Measurements from ENCODE around the gene CD47.

CD47 gene

GRCh38 chr3:107997671-107998070 lies 93.2 kb downstream of the CD47 start:
- no peak overlapping the region for H3K4me3 ChIP-seq
- no peaks in the 10 kb centered on the region for H3K36me3 ChIP-seq (replicated peaks)
- H3K4me1 ChIP-seq: peaks cover 2% of the 10 kb centered on the region; the same call in 1 of the 2 replicates
- in situ Hi-C loops (cut with MboI; ENCODE audit: low sequenced_read_pairs): no loop called here
- H3K9me3 ChIP-seq: no peaks in the 10 kb centered on the region
- DNase-seq (ENCODE audit: low spot score in 2 of 2): no peak
- H3K27me3 ChIP-seq (ENCODE audit: low read depth): no peaks in the 10 kb centered on the region

- no peaks in the 10 kb centered on the region for H3K36me3 ChIP-seq (replicated peaks)
- no peak overlapping the region for H3K4me3 ChIP-seq
- no peaks in the 10 kb centered on the region for H3K9me3 ChIP-seq
- in situ Hi-C loops (cut with MboI; ENCODE audit: low sequenced_read_pairs): no loop called here
- no peak for DNase-seq (ENCODE audit: low spot score in 2 of 2)
- H3K4me1 ChIP-seq: peaks cover 2% of the 10 kb centered on the region; the same call in 1 of the 2 replicates
- H3K27me3 ChIP-seq (ENCODE audit: low read depth): no peaks in the 10 kb centered on the region
Measured at GRCh38 chr3:107995823-107996222, 95.0 kb downstream of the CD47 start.

GRCh38 chr3:107994956-107995715 lies 95.7 kb downstream of the CD47 start:
- Histone ChIP-seq H3K36me3 (replicated peaks) (no peaks in the 10 kb centered on the region), H3K4me1 (peaks cover 2% of the 10 kb centered on the region; the same call in 1 of the 2 replicates), H3K27me3 (ENCODE audit: low read depth) (no peaks in the 10 kb centered on the region), H3K4me3 (no peak overlapping the region), H3K9me3 (no peaks in the 10 kb centered on the region)
- in situ Hi-C loops (cut with MboI; ENCODE audit: low sequenced_read_pairs): no loop called here
- DNase-seq (ENCODE audit: low spot score in 2 of 2): no peak

- Histone ChIP-seq H3K4me1 (peaks cover 2% of the 10 kb centered on the region; the same call in 1 of the 2 replicates), H3K27me3 (ENCODE audit: low read depth) (no peaks in the 10 kb centered on the region), H3K36me3 (replicated peaks) (no peaks in the 10 kb centered on the region), H3K4me3 (no peak overlapping the region), H3K9me3 (no peaks in the 10 kb centered on the region)
- DNase-seq (ENCODE audit: low spot score in 2 of 2): no peak
- in situ Hi-C loops (cut with MboI; ENCODE audit: low sequenced_read_pairs): no loop called here
Measured at GRCh38 chr3:107994181-107994580, 96.7 kb downstream of the CD47 start.

- H3K4me1 ChIP-seq: peaks cover 2% of the 10 kb centered on the region; the same call in 1 of the 2 replicates
- in situ Hi-C loops (cut with MboI; ENCODE audit: low sequenced_read_pairs): no loop called here
- H3K9me3 ChIP-seq: no peaks in the 10 kb centered on the region
Measured at GRCh38 chr3:107993771-107994170, 97.1 kb downstream of the CD47 start.

More at GRCh38 chr3:107993771-107994170, 97.1 kb downstream of the CD47 start:
- Histone ChIP-seq H3K36me3 (replicated peaks) (no peaks in the 10 kb centered on the region), H3K4me3 (no peak overlapping the region), H3K27me3 (ENCODE audit: low read depth) (no peaks in the 10 kb centered on the region)
- no peak for DNase-seq (ENCODE audit: low spot score in 2 of 2)

Data from HAP-1 (cell line).